NCI-H748 (cell line): ENCODE measurements around the gene KDF1.
"Not testable (repeated sequence)": the region's sequence is repeated elsewhere in the genome, so short reads cannot be mapped to it uniquely, and the experiment has no call there.

Experiments
- DNase-seq: peaks from one replicate; lab custom pipeline; 2025; ENCODE audit not compliant: unreplicated experiment; lab: John Stamatoyannopoulos, UW

The KDF1 gene

GRCh38 chr1:26994787-26995517 lies 34.7 kb upstream of the KDF1 start:
- DNase-seq = peak; percentile 38

DNA sequence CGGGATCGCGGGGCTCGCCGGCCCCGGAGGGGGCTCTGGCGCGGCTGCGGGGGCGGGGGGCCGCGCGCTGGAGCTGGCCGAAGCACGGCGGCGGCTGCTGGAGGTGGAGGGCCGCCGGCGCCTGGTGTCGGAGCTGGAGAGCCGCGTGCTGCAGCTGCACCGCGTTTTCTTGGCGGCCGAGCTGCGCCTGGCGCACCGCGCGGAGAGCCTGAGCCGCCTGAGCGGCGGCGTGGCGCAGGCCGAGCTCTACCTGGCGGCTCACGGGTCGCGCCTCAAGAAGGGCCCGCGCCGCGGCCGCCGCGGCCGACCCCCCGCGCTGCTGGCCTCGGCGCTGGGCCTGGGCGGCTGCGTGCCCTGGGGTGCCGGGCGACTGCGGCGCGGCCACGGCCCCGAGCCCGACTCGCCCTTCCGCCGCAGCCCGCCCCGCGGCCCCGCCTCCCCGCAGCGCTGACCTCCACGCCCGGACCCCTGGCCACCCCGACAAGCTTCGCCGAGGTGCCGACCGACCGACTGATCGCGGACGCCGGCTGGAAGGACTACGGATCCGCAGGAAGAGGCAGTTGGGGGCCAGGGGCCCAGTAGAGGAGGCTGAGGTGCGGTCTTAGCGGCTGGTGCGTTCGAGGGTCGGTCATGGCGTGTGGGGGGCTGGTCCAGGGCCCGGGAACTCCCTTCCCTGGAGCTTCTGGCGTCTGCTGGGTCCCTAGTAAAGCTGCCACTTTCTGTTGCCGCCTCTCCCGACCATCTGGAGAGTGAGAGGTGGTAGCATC lies 33.9 kb upstream of the KDF1 start:
- peak; percentile 54 for DNase-seq

DNA sequence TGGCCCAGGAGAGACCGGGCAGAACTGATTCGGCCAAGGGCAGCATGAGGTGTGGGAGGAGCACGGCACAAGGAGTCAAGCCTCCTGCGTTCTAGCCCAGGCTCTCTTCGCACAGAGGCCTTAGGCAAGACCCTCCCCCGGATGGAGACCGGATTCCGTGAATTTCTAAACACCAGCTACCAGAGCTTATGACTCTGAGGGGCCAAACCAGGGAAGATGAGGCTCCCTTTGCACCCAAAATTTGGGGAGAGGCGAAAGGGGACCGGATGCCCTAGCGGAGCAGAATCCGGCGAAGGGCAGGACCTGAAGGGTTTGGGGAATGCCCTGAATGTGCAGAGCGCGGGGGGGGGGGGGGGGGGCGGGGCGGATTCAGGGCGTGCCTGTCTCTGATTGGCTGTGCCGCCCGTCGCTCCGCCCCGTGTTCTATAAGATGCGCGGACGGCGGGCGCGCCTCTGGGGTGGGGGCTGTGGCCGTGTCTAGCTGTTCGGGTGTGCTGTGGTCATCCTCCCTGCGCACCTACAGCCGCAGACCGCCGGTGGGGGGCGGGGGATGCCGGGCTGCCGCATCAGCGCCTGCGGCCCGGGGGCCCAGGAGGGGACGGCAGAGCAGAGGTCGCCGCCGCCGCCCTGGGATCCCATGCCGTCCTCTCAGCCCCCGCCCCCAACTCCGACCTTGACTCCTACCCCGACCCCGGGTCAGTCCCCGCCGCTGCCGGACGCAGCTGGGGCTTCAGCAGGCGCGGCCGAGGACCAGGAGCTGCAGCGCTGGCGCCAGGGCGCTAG lies 33.2 kb upstream of the KDF1 start, which contains the start of gene TRNP1:
TRNP1 (plus strand) TSS at position 456 of the 783 bp plus-strand sequence; CDS start at position 551, 95 bp downstream.
- peak; percentile 82 for DNase-seq

DNA sequence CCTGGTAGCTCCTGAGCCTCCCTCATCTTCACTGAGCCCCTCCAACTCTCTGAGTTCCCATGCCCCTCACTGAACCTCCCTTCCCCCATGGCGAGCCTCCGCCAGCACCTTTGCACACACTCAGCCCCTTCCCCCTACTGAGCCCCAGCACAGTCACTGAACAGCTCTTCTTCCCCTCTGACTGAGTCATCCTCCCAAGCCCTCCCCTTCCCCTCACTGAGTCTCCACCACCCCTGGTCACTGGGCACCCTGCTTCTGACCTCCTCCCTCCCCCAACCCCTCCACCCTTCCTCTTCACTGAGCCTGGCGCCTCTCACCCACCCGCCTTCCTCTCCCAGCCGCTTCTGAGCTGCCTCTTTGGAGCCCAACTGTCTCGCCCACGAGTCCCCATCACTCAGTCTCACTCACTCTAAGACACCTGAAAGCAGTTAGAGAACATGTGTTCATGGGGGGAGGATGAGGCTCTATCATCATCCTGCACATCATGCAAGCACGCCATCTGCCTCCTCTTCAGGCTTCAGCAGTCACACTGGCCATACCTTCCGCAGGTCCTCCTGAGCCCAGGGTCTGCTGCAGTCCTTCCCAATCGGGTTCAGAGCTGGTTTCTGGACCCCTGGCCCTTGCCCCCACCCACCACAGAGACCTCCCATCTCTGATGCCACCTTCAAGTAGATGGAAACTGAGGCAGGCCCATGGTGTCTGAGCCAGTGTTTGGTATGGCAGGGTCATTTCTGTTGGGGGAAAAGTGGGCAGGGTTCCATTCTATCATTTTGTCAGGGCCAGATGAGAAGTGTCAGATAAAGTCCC lies 31.2 kb upstream of the KDF1 start:
- no peak for DNase-seq

- not testable (repeated sequence) for DNase-seq
Observed at GRCh38 chr1:26989403-26990109, 29.3 kb upstream of the KDF1 start.

- no peak for DNase-seq
Observed at GRCh38 chr1:26986658-26987057, 26.4 kb upstream of the KDF1 start.

DNA sequence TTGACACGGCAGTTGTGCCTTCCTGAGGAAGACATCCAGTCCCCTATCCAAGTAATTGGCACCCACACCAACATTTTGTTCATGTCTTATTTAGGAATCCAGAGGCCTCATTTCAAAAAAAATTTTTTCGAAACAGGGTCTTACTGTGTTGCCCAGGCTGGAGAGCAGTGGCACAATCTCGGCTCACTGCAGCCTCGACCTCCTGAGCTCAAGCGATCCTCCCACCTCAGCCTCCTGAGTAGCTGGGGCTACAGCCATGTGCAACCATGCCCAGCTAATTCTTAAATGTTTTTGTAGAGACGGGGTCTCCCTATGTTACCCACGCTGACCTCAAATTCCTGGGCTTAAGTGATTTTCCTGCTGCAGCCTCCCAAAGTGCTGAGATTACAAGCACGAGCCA lies 24.0 kb upstream of the KDF1 start:
- DNase-seq = no peak

DNA sequence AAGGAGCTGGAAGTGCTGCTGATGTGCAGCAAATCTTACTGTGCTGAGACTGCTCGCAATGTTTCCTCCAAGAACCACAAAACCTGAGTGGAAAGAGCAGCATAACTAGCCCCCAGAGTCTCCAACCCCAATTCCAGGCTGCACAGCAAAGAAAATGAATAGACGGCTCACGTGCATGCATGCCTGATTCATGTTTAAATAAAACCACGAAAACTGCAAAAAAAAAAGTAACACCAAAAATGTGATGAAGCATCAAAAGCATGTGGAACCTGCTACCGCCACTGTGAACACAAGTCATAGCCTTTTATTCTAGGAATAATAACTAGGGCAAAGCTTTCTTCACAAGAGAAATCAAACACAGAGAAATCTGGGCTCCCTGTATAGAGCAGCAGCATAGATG lies 23.6 kb upstream of the KDF1 start:
- DNase-seq = no peak

- DNase-seq = no peak
Observed at GRCh38 chr1:26981146-26981846, 21.0 kb upstream of the KDF1 start.

DNA sequence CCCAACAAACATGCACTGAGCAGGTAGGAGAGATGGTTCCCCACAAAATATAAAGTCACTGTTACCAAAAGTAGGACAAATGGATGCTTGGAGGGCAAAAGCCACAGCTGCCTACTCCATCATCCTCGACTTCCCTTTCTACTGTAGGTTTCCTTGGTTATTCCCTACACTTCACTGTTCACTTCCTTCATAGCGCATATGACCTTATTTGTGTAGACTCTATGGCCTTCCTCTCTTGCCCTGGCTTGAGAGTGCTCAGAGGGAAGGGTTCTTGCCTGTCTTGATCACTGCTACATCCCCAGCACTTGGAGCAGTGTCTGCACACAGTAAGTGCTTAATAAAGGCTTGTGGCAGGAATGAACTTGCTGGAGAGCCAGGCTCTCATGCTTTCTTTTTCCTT lies 18.6 kb upstream of the KDF1 start:
- DNase-seq = no peak

GRCh38 chr1:26976621-26977510 lies 16.6 kb upstream of the KDF1 start:
- no peak for DNase-seq

- DNase-seq = no peak
Observed at GRCh38 chr1:26972821-26973220, 12.6 kb upstream of the KDF1 start.

GRCh38 chr1:26972390-26972789 lies 12.1 kb upstream of the KDF1 start:
- no peak for DNase-seq

DNA sequence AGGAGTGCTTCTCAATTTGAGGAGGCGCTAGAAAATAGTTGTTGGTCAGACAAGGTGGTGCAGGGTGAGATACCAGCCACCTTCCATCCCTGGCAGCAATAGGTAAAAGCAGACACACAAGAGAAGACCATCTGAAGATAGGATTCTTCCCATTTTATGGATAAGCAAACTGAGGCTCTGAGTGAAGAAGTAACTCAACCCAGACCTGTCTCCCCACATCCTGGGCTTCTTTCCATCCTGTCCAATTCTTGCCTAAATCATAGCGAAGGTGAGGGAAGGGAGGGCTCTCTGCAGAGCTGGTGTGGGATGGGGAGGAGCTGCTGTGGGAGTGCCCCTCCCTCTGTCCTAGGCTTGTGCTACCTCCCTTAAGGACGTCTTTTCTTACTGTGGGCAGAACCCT lies 11.3 kb upstream of the KDF1 start:
- DNase-seq = no peak

- DNase-seq = no peak
Observed at GRCh38 chr1:26970810-26971209, 10.5 kb upstream of the KDF1 start.

GRCh38 chr1:26965628-26966027 lies 5.4 kb upstream of the KDF1 start:
- no peak for DNase-seq

DNA sequence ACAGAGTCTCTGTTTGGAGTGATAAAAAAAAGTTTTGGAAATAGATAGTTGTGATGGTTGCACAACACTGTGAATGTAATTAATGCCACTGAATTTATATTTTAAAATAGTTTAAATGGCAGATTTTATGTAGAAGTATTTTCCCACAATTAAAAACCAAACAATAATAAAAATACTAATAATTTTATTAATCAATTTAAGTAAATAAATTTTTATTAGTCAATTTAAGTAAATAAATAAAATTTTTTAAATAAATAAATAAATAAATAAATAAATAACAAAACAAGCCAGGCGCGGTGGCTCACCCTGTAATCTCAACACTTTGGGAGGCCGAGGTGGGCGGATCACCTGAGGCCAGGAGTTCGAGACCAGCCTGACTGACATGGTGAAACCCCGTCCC lies 4.9 kb upstream of the KDF1 start:
- DNase-seq = no peak

GRCh38 chr1:26961826-26962225 lies 1.6 kb upstream of the KDF1 start:
- no peak for DNase-seq

GRCh38 chr1:26960625-26960966 lies 328 bp upstream of the KDF1 start:
- DNase-seq = no peak
